ENCODE results near the gene TMEM235. TPM values are rescaled to one million over a fixed set of nuclear protein-coding genes. Genes with fewer than 3 reads are reported as not detected.

The TMEM235 gene
- total RNA-seq, 2 donors from 2014 or later, result 0.33 TPM; not detected in 1

DNA sequence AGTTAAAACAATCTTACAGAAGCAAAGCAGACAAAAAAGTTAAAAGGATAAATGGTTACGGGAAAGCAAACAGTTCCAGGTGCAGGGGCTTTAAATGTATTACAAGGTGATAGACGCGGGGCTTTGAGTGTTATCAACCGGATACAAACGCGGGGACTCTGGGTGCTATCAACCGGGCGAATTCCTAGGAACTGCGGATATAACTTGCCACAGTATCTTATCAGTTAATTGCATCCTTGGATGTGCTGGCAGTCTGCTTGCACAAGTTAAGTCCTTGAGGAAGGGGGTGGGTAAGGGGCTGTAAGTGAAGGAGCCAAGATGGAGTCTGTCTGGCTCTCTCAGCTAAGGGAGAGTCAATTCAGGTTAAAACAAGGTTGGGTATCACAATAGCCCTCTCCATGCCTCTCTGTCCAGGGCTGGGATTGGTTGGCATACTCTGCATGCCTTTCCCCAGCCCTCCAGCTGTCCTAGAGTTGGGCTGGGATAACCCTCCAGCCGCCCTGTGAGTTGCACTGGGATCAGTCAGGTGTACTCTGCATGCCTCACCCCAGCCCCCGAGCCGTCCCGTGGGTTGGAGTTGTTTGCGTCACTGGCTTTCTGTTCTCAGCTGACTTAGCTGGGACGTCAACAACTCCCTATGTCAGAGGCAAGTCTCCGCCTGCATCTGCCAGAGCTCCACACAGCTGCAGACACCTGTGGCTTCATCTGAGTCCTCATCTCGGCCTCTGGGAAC is 40.9 kb downstream of the TMEM235 start:
- Mint-ChIP-seq H3K36me3 (ENCODE audit: low read depth) (peaks cover 20% of the 10 kb centered on the region), H3K9me3 (peaks cover 6% of the 10 kb centered on the region), H3K4me1 (peaks cover 54% of the 10 kb centered on the region), H3K4me3 (peak overlapping the region; percentile 32), H3K27me3 (ENCODE audit: insufficient read depth) (no peaks in the 10 kb centered on the region), H3K27ac (peak overlapping the region; percentile 94)
- Histone ChIP-seq H3K9me3 (ENCODE audit: control insufficient read depth, low read length) (no peaks in the 10 kb centered on the region), H3K4me3 (ENCODE audit: low read length) (peak overlapping the region; percentile 48), H3K36me3 (ENCODE audit: control insufficient read depth, insufficient read depth, low read length) (no peaks in the 10 kb centered on the region), H3K4me1 (ENCODE audit: control insufficient read depth, insufficient read depth, low read length) (peaks cover 42% of the 10 kb centered on the region), H3K9ac (ENCODE audit: extremely low read depth, low read length, poor library complexity, severe bottlenecking) (peak overlapping the region; percentile 73), H3K27me3 (ENCODE audit: control insufficient read depth, insufficient read depth, low read length, poor library complexity, severe bottlenecking) (no peaks in the 10 kb centered on the region), H3K27ac (ENCODE audit: low read depth, low read length) (peak overlapping the region; percentile 1)
- TF ChIP-seq, protein P1, sequence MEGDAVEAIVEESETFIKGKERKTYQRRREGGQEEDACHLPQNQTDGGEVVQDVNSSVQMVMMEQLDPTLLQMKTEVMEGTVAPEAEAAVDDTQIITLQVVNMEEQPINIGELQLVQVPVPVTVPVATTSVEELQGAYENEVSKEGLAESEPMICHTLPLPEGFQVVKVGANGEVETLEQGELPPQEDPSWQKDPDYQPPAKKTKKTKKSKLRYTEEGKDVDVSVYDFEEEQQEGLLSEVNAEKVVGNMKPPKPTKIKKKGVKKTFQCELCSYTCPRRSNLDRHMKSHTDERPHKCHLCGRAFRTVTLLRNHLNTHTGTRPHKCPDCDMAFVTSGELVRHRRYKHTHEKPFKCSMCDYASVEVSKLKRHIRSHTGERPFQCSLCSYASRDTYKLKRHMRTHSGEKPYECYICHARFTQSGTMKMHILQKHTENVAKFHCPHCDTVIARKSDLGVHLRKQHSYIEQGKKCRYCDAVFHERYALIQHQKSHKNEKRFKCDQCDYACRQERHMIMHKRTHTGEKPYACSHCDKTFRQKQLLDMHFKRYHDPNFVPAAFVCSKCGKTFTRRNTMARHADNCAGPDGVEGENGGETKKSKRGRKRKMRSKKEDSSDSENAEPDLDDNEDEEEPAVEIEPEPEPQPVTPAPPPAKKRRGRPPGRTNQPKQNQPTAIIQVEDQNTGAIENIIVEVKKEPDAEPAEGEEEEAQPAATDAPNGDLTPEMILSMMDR (conservative IDR thresholded peaks at IDR 0.05), result no peak
- 19 to 39% methylated on average over 15 to 17 of the region's 17 CpGs for WGBS, 2 experiments (ENCODE audit: insufficient coverage in 1 of 2, insufficient read length in 1 of 2)
- peak; percentile 95 for DNase-seq

- H3K9me3 ChIP-seq (ENCODE audit: control insufficient read depth, low read length), result no peaks in the 10 kb centered on the region
- H3K4me3 Mint-ChIP-seq, result peak overlapping the region; percentile 32
- H3K9ac ChIP-seq (ENCODE audit: extremely low read depth, low read length, poor library complexity, severe bottlenecking), result peak overlapping the region; percentile 73
- peaks cover 6% of the 10 kb centered on the region for H3K9me3 Mint-ChIP-seq
- no peaks in the 10 kb centered on the region for H3K27me3 ChIP-seq (ENCODE audit: control insufficient read depth, insufficient read depth, low read length, poor library complexity, severe bottlenecking)
- peaks cover 20% of the 10 kb centered on the region for H3K36me3 Mint-ChIP-seq (ENCODE audit: low read depth)
- 65% methylated on average over 5 to 7 of the region's 7 CpGs for whole genome bisulfite sequencing, 2 experiments (ENCODE audit: insufficient coverage in 1 of 2, insufficient read length in 1 of 2)
- H3K4me1 ChIP-seq (ENCODE audit: control insufficient read depth, insufficient read depth, low read length), result peaks cover 40% of the 10 kb centered on the region
- no peak for DNase-seq
- H3K4me1 Mint-ChIP-seq, result peaks cover 52% of the 10 kb centered on the region
- H3K27ac ChIP-seq (ENCODE audit: low read depth, low read length), result peak overlapping the region; percentile 1
- no peaks in the 10 kb centered on the region for H3K27me3 Mint-ChIP-seq (ENCODE audit: insufficient read depth)
- peak overlapping the region; percentile 94 for H3K27ac Mint-ChIP-seq
- H3K36me3 ChIP-seq (ENCODE audit: control insufficient read depth, insufficient read depth, low read length), result no peaks in the 10 kb centered on the region
- TF ChIP-seq, protein P1 (conservative IDR thresholded peaks at IDR 0.05), result no peak
- H3K4me3 ChIP-seq (ENCODE audit: low read length), result peak overlapping the region; percentile 48
These were observed 41.5 kb downstream of the TMEM235 start for GRCh38 chr17:78272914-78273258.

DNA sequence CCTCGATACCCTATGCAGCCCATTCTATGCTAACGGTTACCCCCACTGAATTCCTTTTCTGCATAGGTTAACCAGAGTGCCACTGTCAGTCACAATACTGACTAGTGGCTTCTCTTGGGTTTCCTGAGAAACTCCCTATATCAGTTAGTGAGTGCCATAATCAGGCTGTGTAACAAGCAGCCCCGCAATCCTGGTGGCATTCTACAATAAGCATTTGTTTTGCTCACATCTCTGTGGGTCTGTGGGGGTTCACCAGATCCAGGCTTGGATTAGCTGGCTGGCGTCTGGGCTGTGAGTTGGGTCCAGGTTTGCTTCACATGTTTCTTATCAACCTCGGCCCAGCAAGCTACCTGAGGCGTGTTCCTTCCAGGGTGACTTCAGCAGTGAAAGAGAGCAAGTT is 42.4 kb downstream of the TMEM235 start:
- H3K4me1 ChIP-seq (ENCODE audit: control insufficient read depth, insufficient read depth, low read length), result peaks cover 39% of the 10 kb centered on the region
- 94 to 96% methylated on average over 6 of the region's 6 CpGs for WGBS, 2 experiments (ENCODE audit: insufficient coverage in 1 of 2, insufficient read length in 1 of 2)
- H3K27me3 ChIP-seq (ENCODE audit: control insufficient read depth, insufficient read depth, low read length, poor library complexity, severe bottlenecking), result no peaks in the 10 kb centered on the region
- Mint-ChIP-seq H3K27ac (peak overlapping the region; percentile 68), H3K27me3 (ENCODE audit: insufficient read depth) (no peaks in the 10 kb centered on the region), H3K4me3 (no peak overlapping the region), H3K36me3 (ENCODE audit: low read depth) (peaks cover 20% of the 10 kb centered on the region), H3K4me1 (peaks cover 48% of the 10 kb centered on the region), H3K9me3 (peaks cover 6% of the 10 kb centered on the region)
- DNase-seq, result no peak
- no peaks in the 10 kb centered on the region for H3K36me3 ChIP-seq (ENCODE audit: control insufficient read depth, insufficient read depth, low read length)
- no peak overlapping the region for H3K27ac ChIP-seq (ENCODE audit: low read depth, low read length)
- TF ChIP-seq, protein P1 (conservative IDR thresholded peaks at IDR 0.05), result no peak
- H3K9ac ChIP-seq (ENCODE audit: extremely low read depth, low read length, poor library complexity, severe bottlenecking), result peak overlapping the region; percentile 73
- no peak overlapping the region for H3K4me3 ChIP-seq (ENCODE audit: low read length)
- no peaks in the 10 kb centered on the region for H3K9me3 ChIP-seq (ENCODE audit: control insufficient read depth, low read length)

All from endodermal cell (in vitro differentiated cells).